ENCODE data around the gene RABGAP1L.

Gene RABGAP1L

GRCh38 chr1:174949645-174950044 is 790.3 kb downstream of the RABGAP1L start:
- in situ Hi-C loops (cut with MboI; ENCODE audit: low sequenced_read_pairs), result no loop called here

DNA sequence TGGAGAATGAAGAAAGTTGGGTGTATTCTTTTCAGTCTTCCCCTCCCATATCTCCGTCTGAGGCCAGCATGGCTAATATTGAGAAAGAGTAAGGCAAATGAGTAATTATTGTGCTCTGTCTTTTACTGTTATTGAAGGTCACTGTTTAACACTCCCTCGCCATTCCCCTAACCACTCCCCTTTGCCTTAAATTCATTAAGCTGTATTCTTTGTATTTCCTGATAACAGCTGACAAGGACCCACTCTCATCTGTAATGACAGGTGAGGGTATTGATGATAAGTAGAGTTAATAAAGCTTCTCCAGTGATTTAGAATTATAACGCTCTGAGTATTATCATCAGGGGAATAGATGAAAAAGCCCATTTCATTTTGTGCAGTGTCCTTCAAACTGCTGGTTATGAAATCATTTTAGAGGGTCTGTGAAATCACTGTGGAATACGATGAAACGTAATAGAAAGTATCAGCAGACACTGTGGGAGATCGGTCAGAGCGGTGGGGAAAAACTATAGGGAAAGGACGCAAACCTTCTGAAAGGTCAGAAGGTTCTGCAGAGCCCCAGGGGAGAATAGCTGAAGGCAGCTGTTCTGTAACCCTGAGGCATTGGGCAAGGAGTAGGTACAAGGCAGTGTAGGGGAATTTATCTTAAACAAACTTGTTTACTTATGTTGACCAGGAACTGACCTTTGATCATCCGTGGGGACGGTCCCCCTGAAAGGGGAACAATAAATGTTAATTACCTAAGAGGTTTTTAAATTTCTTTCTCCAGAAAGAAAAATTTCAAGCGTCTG is 794.2 kb downstream of the RABGAP1L start:
- in situ Hi-C loops (cut with MboI; ENCODE audit: low sequenced_read_pairs), result no loop called here

- in situ Hi-C loops (cut with MboI; ENCODE audit: low sequenced_read_pairs), result no loop called here
These were observed 794.7 kb downstream of the RABGAP1L start for GRCh38 chr1:174954073-174954460.

DNA sequence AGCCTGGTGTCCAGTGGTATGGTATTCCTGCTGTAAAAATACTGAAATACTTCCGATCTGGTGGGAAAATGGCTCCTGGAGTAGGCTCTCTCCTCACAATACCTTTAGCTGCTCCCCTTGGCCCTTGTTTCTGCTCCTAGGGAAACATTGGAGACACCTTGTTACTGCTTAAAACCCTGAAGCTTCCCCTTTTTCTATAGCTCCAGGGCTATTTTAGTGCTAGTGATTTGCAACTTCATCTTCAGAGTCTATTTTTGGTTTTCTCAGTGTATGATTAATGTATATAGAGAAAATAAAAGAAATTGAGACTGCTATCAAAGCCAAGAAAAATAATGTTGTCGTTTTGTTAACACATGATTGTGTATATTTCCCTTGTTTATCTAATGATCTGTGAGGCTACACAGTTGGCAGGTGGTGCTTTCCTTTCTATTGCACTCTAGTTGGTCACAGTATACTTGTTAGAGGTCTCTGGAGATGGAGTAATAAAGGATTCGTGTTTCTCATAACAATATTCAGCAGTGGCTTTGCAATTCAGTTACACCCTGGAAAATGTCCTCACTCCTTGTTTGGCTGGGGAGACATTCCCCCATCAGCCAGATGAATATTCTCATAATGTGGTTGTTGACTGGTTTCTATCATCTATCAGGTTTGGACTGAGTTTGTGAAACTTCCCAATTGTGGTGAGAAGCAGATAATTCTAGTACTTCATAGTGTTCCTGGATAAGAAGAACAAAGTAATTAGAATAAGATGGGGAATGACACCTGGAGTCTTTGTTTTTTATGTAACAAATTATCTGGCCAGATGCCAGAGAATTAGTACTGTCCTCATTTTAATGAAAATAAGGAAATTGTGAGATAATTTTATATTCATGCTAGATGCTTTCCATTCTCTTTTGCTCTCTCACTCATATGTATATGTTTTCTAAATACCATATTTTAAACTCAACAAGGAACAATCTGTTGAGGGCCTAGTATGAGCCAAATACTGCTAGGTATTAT is 795.6 kb downstream of the RABGAP1L start:
- in situ Hi-C loops (cut with MboI; ENCODE audit: low sequenced_read_pairs), result no loop called here

DNA sequence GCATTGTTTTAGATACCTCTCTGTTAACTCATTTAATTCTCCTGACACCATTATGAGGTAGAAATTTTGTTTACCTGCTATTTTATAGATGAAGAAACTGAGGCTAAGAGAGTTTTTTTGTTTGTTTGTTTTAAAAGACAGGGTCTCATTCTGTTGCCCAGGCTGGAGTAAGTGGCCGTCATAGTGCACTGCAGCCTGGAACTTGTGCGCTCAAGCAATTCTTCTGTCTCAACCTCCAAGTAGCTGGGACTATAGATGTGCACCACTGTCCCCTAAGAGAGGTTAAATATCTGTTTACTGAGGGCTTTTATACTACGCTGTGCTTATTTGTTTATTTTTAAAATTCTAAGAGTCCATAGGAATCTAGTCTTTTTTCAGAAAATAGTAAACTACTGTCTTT is 796.8 kb downstream of the RABGAP1L start:
- in situ Hi-C loops (cut with MboI; ENCODE audit: low sequenced_read_pairs), result no loop called here

DNA sequence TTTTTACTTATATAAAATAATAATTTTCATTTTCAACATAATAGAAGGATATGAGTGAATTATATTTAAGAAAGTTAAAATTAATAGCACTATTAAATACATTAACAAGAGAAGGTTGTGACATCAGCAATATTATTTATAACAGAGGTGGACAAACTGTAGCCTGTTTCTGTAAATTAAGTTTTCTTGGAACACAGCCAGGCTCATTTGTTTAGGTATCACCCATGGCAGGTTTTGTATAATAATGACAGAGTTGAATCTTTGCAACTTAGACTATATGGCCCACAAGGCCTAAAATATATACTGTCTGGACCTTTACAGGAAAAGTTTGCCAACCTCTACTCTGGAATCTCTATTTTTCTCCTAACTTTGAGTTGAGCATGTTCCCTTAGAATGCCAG is 797.7 kb downstream of the RABGAP1L start:
- in situ Hi-C loops (cut with MboI; ENCODE audit: low sequenced_read_pairs), result no loop called here

- in situ Hi-C loops (cut with MboI; ENCODE audit: low sequenced_read_pairs), result no loop called here
These were observed 798.5 kb downstream of the RABGAP1L start for GRCh38 chr1:174957829-174958228.

DNA sequence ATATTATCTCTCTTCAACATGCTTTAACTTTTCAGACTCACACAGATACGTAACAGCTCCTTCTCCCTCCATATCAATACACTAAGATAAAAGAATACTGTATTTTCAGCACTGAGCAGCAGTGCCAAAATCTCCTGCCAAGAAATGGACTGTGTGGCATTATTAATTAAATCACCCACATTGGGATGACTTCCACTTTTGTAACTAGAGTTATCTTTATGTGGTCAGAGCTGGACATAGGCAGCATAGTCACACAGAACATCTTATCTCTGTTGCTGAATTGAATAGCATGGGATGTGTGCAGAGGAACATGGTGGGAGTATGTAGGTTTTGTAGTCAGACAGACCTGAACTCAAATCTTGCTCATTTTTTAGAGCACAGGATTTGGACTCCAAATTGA is 799.1 kb downstream of the RABGAP1L start:
- in situ Hi-C loops (cut with MboI; ENCODE audit: low sequenced_read_pairs), result no loop called here

DNA sequence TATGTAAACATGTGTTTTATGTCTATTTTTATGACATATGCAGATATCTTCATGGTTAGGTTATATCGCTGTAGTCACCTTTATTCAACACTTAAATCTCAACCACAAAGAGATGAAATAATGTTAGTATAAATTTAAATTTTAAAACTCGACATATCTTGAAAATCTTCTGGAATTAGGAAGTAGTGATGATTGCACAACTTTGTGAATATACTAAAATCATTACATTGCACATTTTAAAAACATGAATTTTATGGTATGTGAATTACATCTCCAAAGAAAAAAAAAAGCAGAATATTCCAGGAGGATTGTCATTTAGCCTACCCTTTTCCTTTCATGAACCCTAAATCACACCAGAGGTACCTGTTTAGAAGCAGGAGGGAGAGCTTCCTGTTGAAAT is 801.0 kb downstream of the RABGAP1L start:
- in situ Hi-C loops (cut with MboI; ENCODE audit: low sequenced_read_pairs), result no loop called here

GRCh38 chr1:174963529-174964125 is 804.3 kb downstream of the RABGAP1L start:
- in situ Hi-C loops (cut with MboI; ENCODE audit: low sequenced_read_pairs), result no loop called here

DNA sequence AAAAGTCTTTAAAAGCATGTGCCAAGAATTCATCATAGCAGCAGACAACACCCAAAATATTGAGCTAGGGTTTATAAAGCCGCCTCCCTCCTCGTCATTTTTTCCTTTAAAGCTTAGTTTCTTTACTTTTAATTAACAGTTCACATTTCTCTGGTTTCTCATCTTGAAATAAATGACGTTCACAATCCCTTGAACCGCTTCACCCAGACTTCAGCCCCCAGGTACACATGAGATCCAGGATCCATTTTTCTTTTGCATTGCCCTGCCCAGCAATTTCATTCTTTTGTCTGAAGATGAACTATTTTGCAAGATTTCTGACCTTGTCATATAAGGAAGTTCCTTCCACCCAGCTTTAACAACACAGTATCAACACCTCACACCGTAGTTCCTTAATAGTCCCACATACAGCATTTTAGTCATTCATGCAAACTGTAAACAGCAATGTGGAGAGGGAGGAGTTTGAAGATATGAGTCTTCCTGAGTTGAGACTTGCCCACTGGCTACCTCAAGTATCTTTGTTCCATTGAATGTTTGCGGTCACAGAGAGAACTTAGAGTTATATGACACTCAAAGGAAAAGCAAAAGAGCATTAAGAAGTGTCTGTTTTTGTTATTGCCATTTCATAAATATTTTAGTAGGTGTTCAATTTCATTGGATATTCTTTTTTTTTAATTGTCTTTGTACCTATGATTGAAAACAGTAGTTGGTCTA is 805.1 kb downstream of the RABGAP1L start:
- in situ Hi-C loops (cut with MboI; ENCODE audit: low sequenced_read_pairs), result no loop called here

GRCh38 chr1:174964972-174965361 is 805.6 kb downstream of the RABGAP1L start:
- in situ Hi-C loops (cut with MboI; ENCODE audit: low sequenced_read_pairs), result no loop called here

- in situ Hi-C loops (cut with MboI; ENCODE audit: low sequenced_read_pairs), result no loop called here
These were observed 806.2 kb downstream of the RABGAP1L start for GRCh38 chr1:174965362-174966007.

DNA sequence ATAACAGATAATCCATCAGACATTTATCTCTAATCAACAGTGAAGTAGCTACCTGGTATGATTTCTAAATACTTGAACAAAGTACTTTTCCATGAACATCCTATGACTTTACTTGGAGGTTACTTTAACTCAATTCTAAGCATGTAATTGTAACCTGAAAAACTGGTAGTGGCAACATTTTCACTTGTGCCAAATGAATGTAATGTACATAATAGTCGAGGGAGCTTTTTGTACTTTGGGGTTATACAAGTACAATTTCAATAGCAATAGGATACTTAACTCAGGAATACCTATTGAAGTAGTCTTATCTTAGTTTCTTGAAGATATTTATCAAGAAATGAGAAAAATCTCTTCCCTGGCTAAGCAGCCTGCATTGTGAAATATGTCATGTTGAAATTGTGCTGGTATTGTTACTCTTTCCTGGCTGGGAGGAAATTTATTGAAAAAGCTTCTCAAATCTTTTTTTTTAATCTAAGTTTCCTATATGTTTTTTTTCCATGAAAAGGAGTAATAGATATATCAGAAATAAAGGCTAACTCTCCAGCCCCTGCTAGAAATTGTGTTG is 806.8 kb downstream of the RABGAP1L start:
- in situ Hi-C loops (cut with MboI; ENCODE audit: low sequenced_read_pairs), result no loop called here

DNA sequence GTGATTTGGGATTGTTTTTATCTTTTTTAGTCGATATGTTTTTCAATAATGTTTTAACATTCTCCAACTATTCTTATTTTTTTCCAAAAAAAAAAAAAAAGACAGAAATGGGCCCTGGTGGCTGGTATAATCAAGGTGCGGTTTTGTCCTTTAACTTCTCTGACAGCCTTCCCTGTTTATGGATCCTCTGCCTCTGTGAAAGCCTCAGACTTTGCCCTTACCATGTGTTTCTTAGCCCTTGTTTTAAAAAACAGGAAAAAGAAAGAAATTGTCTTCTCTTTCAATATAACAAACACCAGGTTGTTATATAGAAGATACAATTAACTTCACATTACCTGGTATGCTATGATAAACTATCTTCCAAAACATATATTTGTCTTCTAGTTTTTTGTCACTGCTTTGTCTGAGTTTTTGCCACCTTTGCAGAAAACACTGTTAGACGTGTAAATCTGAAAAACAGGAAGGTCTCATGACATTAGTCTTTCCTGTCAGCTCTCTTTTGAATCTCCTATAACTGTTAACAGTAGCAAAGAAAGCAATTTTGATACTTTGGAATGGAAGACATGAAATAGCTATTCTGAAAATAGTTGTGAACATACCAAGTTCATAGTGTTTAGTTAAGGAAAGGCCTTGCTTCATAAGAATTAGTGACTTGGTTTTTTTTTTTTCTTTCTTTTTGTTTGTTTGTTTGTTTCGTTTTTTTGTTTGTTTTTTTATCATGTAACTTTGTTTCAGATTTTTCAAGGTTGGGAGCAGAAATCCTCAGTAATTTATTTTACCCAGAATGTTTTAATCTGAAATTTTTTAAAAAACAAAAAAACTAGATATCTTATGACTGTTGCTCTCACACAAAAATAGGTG is 808.8 kb downstream of the RABGAP1L start:
- in situ Hi-C loops (cut with MboI; ENCODE audit: low sequenced_read_pairs), result no loop called here

GRCh38 chr1:174968750-174969244 is 809.5 kb downstream of the RABGAP1L start:
- in situ Hi-C loops (cut with MboI; ENCODE audit: low sequenced_read_pairs), result no loop called here

DNA sequence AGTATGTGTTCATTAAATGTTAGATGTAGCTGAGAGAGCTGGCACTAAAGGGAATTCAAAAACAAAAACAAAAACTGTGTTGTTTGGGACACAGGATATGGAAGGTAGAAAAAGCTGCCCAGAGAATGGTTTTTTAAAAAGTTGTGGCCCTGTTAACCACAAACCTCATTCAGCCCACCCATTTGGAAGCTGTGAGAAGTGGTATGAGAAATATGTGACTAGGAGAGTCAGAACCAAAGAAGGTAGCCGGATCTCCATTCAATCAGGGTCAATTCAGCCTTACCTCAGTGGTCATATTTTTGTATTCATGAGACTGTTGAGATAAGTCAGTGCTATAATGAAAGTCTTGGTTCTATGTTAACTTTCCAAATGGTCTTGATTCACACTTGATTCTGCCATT is 810.7 kb downstream of the RABGAP1L start:
- in situ Hi-C loops (cut with MboI; ENCODE audit: low sequenced_read_pairs), result no loop called here

GRCh38 chr1:174971466-174971865 is 812.1 kb downstream of the RABGAP1L start:
- in situ Hi-C loops (cut with MboI; ENCODE audit: low sequenced_read_pairs), result no loop called here

- in situ Hi-C loops (cut with MboI; ENCODE audit: low sequenced_read_pairs), result no loop called here
These were observed 812.6 kb downstream of the RABGAP1L start for GRCh38 chr1:174971902-174972301.

Measured in HL-60/S4 treated with phorbol 12-myristate 13-acetate at 8.2 ng/mL for 4 days and 3 days (cell line).